Measurements from ENCODE around the gene KDM2B. TPM values are rescaled to one million over a fixed set of nuclear protein-coding genes. Genes with fewer than 3 reads are reported as not detected.

Gene KDM2B
- total RNA-seq, 1 experiment from 2014 or later = 45.1 TPM

GRCh38 chr12:121501946-121502345 is 78.9 kb downstream of the KDM2B start:
- ChIA-PET CTCF (interaction anchor here (0.8 kb wide), 1 partner anchor 25 kb away, joined by 3 read pairs; no protein-coding TSS in a partner anchor), POLR2A (ENCODE audit: unreplicated experiment) (no interaction called here)
- no peaks in the 10 kb centered on the region for H4K20me1 ChIP-seq (ENCODE audit: insufficient read depth)
- H3K36me3 ChIP-seq (ENCODE audit: low read depth) = no peaks in the 10 kb centered on the region
- no peaks in the 10 kb centered on the region for H3K27me3 ChIP-seq (ENCODE audit: insufficient read depth, low read depth)
- no peak overlapping the region for H3K4me3 ChIP-seq
- no peaks in the 10 kb centered on the region for H3K79me2 ChIP-seq (ENCODE audit: low read depth)
- H3K9me2 ChIP-seq (ENCODE audit: insufficient read depth) = no peaks in the 10 kb centered on the region
- no peak overlapping the region for H3K4me2 ChIP-seq
- TF ChIP-seq, protein P1, sequence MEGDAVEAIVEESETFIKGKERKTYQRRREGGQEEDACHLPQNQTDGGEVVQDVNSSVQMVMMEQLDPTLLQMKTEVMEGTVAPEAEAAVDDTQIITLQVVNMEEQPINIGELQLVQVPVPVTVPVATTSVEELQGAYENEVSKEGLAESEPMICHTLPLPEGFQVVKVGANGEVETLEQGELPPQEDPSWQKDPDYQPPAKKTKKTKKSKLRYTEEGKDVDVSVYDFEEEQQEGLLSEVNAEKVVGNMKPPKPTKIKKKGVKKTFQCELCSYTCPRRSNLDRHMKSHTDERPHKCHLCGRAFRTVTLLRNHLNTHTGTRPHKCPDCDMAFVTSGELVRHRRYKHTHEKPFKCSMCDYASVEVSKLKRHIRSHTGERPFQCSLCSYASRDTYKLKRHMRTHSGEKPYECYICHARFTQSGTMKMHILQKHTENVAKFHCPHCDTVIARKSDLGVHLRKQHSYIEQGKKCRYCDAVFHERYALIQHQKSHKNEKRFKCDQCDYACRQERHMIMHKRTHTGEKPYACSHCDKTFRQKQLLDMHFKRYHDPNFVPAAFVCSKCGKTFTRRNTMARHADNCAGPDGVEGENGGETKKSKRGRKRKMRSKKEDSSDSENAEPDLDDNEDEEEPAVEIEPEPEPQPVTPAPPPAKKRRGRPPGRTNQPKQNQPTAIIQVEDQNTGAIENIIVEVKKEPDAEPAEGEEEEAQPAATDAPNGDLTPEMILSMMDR (conservative IDR thresholded peaks at IDR 0.05) = no peak
- no peak for TF ChIP-seq EZH2 (IDR thresholded peaks at IDR 0.05; ENCODE audit: low read depth)
- no peak overlapping the region for H3K27ac ChIP-seq
- no TSS peak for BruUV-seq (replicated peaks)
- intact Hi-C loops (cut with micrococcal nuclease; ENCODE audit: unreplicated experiment) = loop anchor here (2.0 kb wide), 1 partner anchor 179 kb away; no protein-coding TSS in a partner anchor
- no peaks in the 10 kb centered on the region for H3K9me3 ChIP-seq (ENCODE audit: insufficient read depth, low read depth)
- H2AFZ ChIP-seq = no peak overlapping the region
- H3F3A ChIP-seq (ENCODE audit: insufficient read depth, low read depth) = no peaks in the 10 kb centered on the region
- H3K4me1 ChIP-seq (replicated peaks; ENCODE audit: insufficient read depth) = no peaks in the 10 kb centered on the region
- DNase-seq = no peak

DNA sequence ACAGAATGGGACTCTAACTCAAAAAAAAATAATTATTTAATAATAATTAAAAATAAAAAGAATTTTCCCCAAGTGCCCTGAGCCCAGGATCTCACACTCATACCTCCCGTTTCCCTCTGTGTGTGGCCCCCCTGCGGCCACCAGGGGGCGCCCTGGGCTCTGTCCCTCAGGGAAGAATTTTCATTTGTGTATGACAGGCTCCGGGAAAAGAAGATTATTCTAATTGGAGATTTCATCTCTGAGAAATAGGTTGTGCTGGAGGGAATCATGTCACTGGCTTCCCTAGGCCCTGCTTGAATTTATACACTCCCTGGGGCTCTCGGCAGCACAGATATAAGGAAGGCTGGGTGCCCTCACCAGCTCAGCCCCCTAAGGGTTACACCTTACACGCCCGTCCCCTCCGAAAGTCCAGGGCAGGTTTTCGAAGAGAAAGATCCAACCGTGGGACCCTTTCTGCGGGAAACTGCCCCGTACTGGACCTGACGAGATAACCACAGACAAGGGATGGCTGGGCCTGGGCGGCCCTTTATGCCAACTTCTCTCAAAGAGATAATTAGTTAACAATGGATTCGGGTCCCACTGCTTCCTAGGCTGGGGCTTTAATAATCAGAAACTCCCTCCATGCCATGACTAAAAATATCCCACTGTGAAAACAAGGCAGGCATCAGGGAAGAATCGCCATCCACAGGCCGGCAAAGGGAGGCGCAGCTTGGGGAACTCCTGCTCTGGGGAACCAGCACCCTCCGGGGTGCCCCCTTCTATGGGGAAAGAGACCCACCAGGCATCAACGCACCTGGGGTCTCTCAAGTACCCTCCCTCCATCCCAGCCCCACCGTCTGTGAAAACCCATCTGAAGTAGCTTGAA is 80.7 kb downstream of the KDM2B start:
- H3K36me3 ChIP-seq (ENCODE audit: low read depth) = no peaks in the 10 kb centered on the region
- no peak for TF ChIP-seq EZH2 (IDR thresholded peaks at IDR 0.05; ENCODE audit: low read depth)
- TF ChIP-seq, protein P1 (conservative IDR thresholded peaks at IDR 0.05) = peak; percentile 91
- BruUV-seq (replicated peaks) = no TSS peak
- H3F3A ChIP-seq (ENCODE audit: insufficient read depth, low read depth) = no peaks in the 10 kb centered on the region
- H3K27ac ChIP-seq = no peak overlapping the region
- no peaks in the 10 kb centered on the region for H3K27me3 ChIP-seq (ENCODE audit: insufficient read depth, low read depth)
- no peak overlapping the region for H2AFZ ChIP-seq
- H3K4me2 ChIP-seq = no peak overlapping the region
- CTCF ChIA-PET = interaction anchor here (0.6 kb wide), 1 partner anchor 9 kb away, joined by 5 read pairs; no protein-coding TSS in a partner anchor
- H3K4me3 ChIP-seq = no peak overlapping the region
- no peaks in the 10 kb centered on the region for H3K4me1 ChIP-seq (replicated peaks; ENCODE audit: insufficient read depth)
- POLR2A ChIA-PET (ENCODE audit: unreplicated experiment) = no interaction called here
- peak; percentile 39 to 68 for DNase-seq
- H4K20me1 ChIP-seq (ENCODE audit: insufficient read depth) = no peaks in the 10 kb centered on the region
- H3K79me2 ChIP-seq (ENCODE audit: low read depth) = no peaks in the 10 kb centered on the region
- H3K9me2 ChIP-seq (ENCODE audit: insufficient read depth) = no peaks in the 10 kb centered on the region
- intact Hi-C loops (cut with micrococcal nuclease; ENCODE audit: unreplicated experiment) = loop anchor here (1.0 to 2.0 kb wide), 2 partner anchors 124 to 181 kb away; no protein-coding TSS in a partner anchor
- H3K9me3 ChIP-seq (ENCODE audit: insufficient read depth, low read depth) = no peaks in the 10 kb centered on the region

DNA sequence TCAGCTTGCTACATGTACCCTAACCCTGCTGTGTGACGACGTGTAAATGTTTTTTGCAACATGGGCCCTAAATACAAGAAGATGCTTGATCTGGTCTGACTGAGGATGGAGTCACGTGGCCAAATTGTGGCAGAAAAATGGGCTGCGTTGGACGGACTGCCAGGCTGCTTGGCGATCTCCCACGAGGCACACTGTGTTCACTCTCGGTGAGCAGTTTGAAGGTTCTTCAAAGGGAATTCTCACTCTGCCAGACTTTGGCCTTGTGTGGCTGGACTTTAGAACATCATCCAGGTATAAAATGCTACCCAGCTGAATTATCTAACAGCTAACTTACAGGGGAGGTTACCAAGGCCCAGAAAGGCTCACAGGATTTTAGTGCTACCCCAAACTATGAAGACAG is 85.1 kb downstream of the KDM2B start:
- no peaks in the 10 kb centered on the region; the same call in 1 of the 2 replicates for H4K20me1 ChIP-seq (ENCODE audit: insufficient read depth)
- ChIA-PET POLR2A (ENCODE audit: unreplicated experiment) (no interaction called here), CTCF (interaction anchor here (0.6 to 0.9 kb wide), 4 partner anchors 18 to 447 kb away, joined by 3 to 13 read pairs (median 8); no protein-coding TSS in a partner anchor)
- H3F3A ChIP-seq (ENCODE audit: insufficient read depth, low read depth) = no peaks in the 10 kb centered on the region
- no peaks in the 10 kb centered on the region for H3K36me3 ChIP-seq (ENCODE audit: low read depth)
- H3K4me3 ChIP-seq = no peak overlapping the region
- TF ChIP-seq EZH2 (IDR thresholded peaks at IDR 0.05; ENCODE audit: low read depth) = no peak
- TF ChIP-seq, protein P1 (conservative IDR thresholded peaks at IDR 0.05) = no peak
- H3K9me3 ChIP-seq (ENCODE audit: insufficient read depth, low read depth) = no peaks in the 10 kb centered on the region
- no peaks in the 10 kb centered on the region for H3K27me3 ChIP-seq (ENCODE audit: insufficient read depth, low read depth)
- H3K4me1 ChIP-seq (replicated peaks; ENCODE audit: insufficient read depth) = no peaks in the 10 kb centered on the region
- no peak overlapping the region for H3K27ac ChIP-seq
- H3K4me2 ChIP-seq = no peak overlapping the region
- intact Hi-C loops (cut with micrococcal nuclease; ENCODE audit: unreplicated experiment) = no loop called here
- no peak overlapping the region for H2AFZ ChIP-seq
- H3K9me2 ChIP-seq (ENCODE audit: insufficient read depth) = no peaks in the 10 kb centered on the region
- no peak for DNase-seq
- BruUV-seq (replicated peaks) = no TSS peak
- H3K79me2 ChIP-seq (ENCODE audit: low read depth) = no peaks in the 10 kb centered on the region
